Hepatic stellate cell (primary cell): ENCODE measurements around the gene LINGO1.
A peak's percentile ranks its signal among the peaks of the same experiment; 100 is the strongest.

Experiments
- DNase-seq: peaks from one replicate; pipeline ENCODE4 v3.0.0; 2011; ENCODE audit warnings: low spot score

Gene LINGO1

GRCh38 chr15:77617476-77618230 is 15.1 kb downstream of the LINGO1 start:
- DNase-seq: no peak

- no peak for DNase-seq
Observed at GRCh38 chr15:77616072-77616471, 16.6 kb downstream of the LINGO1 start.

- no peak for DNase-seq
Observed at GRCh38 chr15:77615472-77615871, 17.2 kb downstream of the LINGO1 start.

- DNase-seq: no peak
Observed at GRCh38 chr15:77614251-77614806, 18.4 kb downstream of the LINGO1 start.

GRCh38 chr15:77613814-77614213 is 18.9 kb downstream of the LINGO1 start:
- DNase-seq: no peak

- no peak for DNase-seq
Observed at GRCh38 chr15:77612958-77613601, 19.6 kb downstream of the LINGO1 start.

- DNase-seq: no peak
Observed at GRCh38 chr15:77611767-77612166, 20.9 kb downstream of the LINGO1 start.

GRCh38 chr15:77610731-77611130 is 22.0 kb downstream of the LINGO1 start:
- DNase-seq: no peak

- DNase-seq: no peak
Observed at GRCh38 chr15:77609558-77609957, 23.2 kb downstream of the LINGO1 start.

- DNase-seq: no peak
Observed at GRCh38 chr15:77608774-77609173, 23.9 kb downstream of the LINGO1 start.

- DNase-seq: no peak
Observed at GRCh38 chr15:77607894-77608261, 24.8 kb downstream of the LINGO1 start.

- peak; percentile 93 for DNase-seq
Observed at GRCh38 chr15:77607111-77607893, 25.4 kb downstream of the LINGO1 start.

- DNase-seq: peak; percentile 68
Observed at GRCh38 chr15:77606142-77607034, 26.3 kb downstream of the LINGO1 start.

- DNase-seq: no peak
Observed at GRCh38 chr15:77605547-77605946, 27.2 kb downstream of the LINGO1 start.

GRCh38 chr15:77604973-77605372 is 27.7 kb downstream of the LINGO1 start:
- DNase-seq: no peak

GRCh38 chr15:77603611-77604336 is 28.9 kb downstream of the LINGO1 start:
- DNase-seq: no peak

GRCh38 chr15:77602800-77603199 is 29.9 kb downstream of the LINGO1 start:
- DNase-seq: no peak

- DNase-seq: peak; percentile 80
Observed at GRCh38 chr15:77599899-77600298, 32.8 kb downstream of the LINGO1 start.

GRCh38 chr15:77599357-77599756 is 33.4 kb downstream of the LINGO1 start:
- no peak for DNase-seq

GRCh38 chr15:77598644-77599043 is 34.1 kb downstream of the LINGO1 start:
- no peak for DNase-seq
